IMR-90 (cell line): Measurements from ENCODE around the gene ANO10. TPM values are rescaled to one million over a fixed set of nuclear protein-coding genes. Genes with fewer than 3 reads are reported as not detected.
A peak's percentile ranks its signal among the peaks of the same experiment; 100 is the strongest.

ENCODE experiments used
- ATAC-seq: fragments of 200-7000 bp; cut with Tn5 transposase; 2 replicates; pipeline ENCODE4 v1.9.1; 2020; ENCODE audit warnings: low read depth, mild to moderate bottlenecking, moderate library complexity
- BruUV-seq: library from RNA; stranded (reverse); fragments of 400-500 nt; replicated peaks from 2 replicates; lab custom pipeline; 2021; lab: Mats Ljungman, UMichigan
- CTCF ChIA-PET: fragments of 300-600 bp; formaldehyde crosslinking; extraction: SDS; loops from one replicate; lab custom pipeline; 2021; ENCODE audit warnings: antibody characterized with exemption; lab: Yijun Ruan, JAX
- POLR2A ChIA-PET: fragments of 300-600 bp; sonication (Branson Sonifier 250); formaldehyde crosslinking; loops from one replicate; lab custom pipeline; 2022; ENCODE audit warnings: antibody characterized with exemption; ENCODE audit not compliant: unreplicated experiment; lab: Charles Lee
- DNase-seq: peaks from one replicate; pipeline ENCODE4 v3.0.0; 2013
- H2AFZ ChIP-seq: replicated peaks from 2 replicates; pipeline ENCODE3; 2013; ENCODE audit warnings: low read length, mild to moderate bottlenecking; ENCODE audit not compliant: poor library complexity
- H2AK5ac ChIP-seq: 2 replicates; pipeline ENCODE4 v1.6.1; 2013; ENCODE audit warnings: low read depth, low read length, inconsistent platforms
- H2AK9ac ChIP-seq: replicated peaks from 2 replicates; pipeline ENCODE3; 2013; ENCODE audit warnings: mild to moderate bottlenecking, low read depth, low read length, moderate library complexity; ENCODE audit not compliant: poor library complexity
- H2BK120ac ChIP-seq: 2 replicates; pipeline ENCODE4 v1.6.1; 2013; ENCODE audit warnings: low read depth, low read length, inconsistent platforms
- H2BK15ac ChIP-seq: 3 replicates; pipeline ENCODE4 v1.6.1; 2013; ENCODE audit warnings: low read depth, low read length, inconsistent platforms
- H2BK20ac ChIP-seq: 2 replicates; pipeline ENCODE4 v1.6.1; 2013; ENCODE audit warnings: low read depth, mild to moderate bottlenecking, inconsistent platforms, low read length, moderate library complexity
- H2BK5ac ChIP-seq: 2 replicates; pipeline ENCODE4 v1.6.1; 2013; ENCODE audit warnings: mild to moderate bottlenecking, low read depth, low read length, inconsistent platforms; ENCODE audit not compliant: poor library complexity, severe bottlenecking
- H3K14ac ChIP-seq: replicated peaks from 2 replicates; pipeline ENCODE4 v1.6.1; 2013; ENCODE audit warnings: low read depth, low read length, inconsistent platforms
- H3K18ac ChIP-seq: 2 replicates; pipeline ENCODE4 v1.6.1; 2013; ENCODE audit warnings: low read depth, low read length, control low read depth
- H3K23ac ChIP-seq: 2 replicates; pipeline ENCODE4 v1.6.1; 2013; ENCODE audit warnings: low read depth, low read length, inconsistent platforms
- H3K27ac ChIP-seq: 2 replicates; pipeline ENCODE4 v1.5.1; 2013; ENCODE audit warnings: mild to moderate bottlenecking, control low read depth, low read length; ENCODE audit not compliant: insufficient read depth
- H3K27me3 ChIP-seq: 2 replicates; pipeline ENCODE4 v1.6.1; 2013; ENCODE audit warnings: low read length; ENCODE audit not compliant: control insufficient read depth, insufficient read depth
- H3K36me3 ChIP-seq: 2 replicates; pipeline ENCODE4 v1.6.1; 2013; ENCODE audit warnings: low read length, mixed read lengths; ENCODE audit not compliant: control insufficient read depth, insufficient read depth
- H3K4ac ChIP-seq: 2 replicates; pipeline ENCODE4 v1.6.1; 2013; ENCODE audit warnings: low read depth, low read length, inconsistent platforms
- H3K4me1 ChIP-seq: 2 replicates; pipeline ENCODE4 v1.6.1; 2013; ENCODE audit warnings: low read length, mixed read lengths; ENCODE audit not compliant: control insufficient read depth, insufficient read depth
- H3K4me2 ChIP-seq: 2 replicates; pipeline ENCODE4 v1.6.1; 2013; ENCODE audit warnings: low read depth, mild to moderate bottlenecking, control low read depth, low read length, moderate library complexity
- H3K4me3 ChIP-seq: 2 replicates; pipeline ENCODE4 v1.5.1; 2013; ENCODE audit warnings: low read depth, mild to moderate bottlenecking, control low read depth, low read length, moderate library complexity; ENCODE audit not compliant: insufficient read depth
- H3K56ac ChIP-seq: 2 replicates; pipeline ENCODE4 v1.6.1; 2013; ENCODE audit warnings: low read length, inconsistent platforms; ENCODE audit not compliant: insufficient read depth; ENCODE audit errors: extremely low read depth
- H3K79me1 ChIP-seq, 2 experiments: 2 replicates each; pipeline ENCODE4 v1.6.1; 2013; ENCODE audit warnings: low read length in 2 of 2, inconsistent platforms in 1 of 2, low read depth in 1 of 2
- H3K9ac ChIP-seq: 2 replicates; pipeline ENCODE4 v1.6.1; 2013; ENCODE audit warnings: low read depth, low read length, control low read depth
- H3K9me1 ChIP-seq: 2 replicates; pipeline ENCODE4 v1.6.1; 2013; ENCODE audit warnings: low read length, inconsistent platforms; ENCODE audit not compliant: insufficient read depth
- H3K9me3 ChIP-seq: 2 replicates; pipeline ENCODE4 v1.6.1; 2013; ENCODE audit warnings: low read length; ENCODE audit not compliant: control insufficient read depth, insufficient read depth
- H4K20me1 ChIP-seq: 2 replicates; pipeline ENCODE4 v1.6.1; 2013; ENCODE audit warnings: low read length, inconsistent platforms; ENCODE audit not compliant: insufficient read depth
- H4K5ac ChIP-seq: 2 replicates; pipeline ENCODE4 v1.6.1; 2013; ENCODE audit warnings: mild to moderate bottlenecking, low read depth, low read length, control low read depth
- H4K8ac ChIP-seq, 2 experiments: 2 replicates each; pipeline ENCODE4 v1.6.1; 2013; ENCODE audit warnings: low read depth in 2 of 2, low read length in 2 of 2, control low read depth in 1 of 2, inconsistent platforms in 1 of 2
- H4K91ac ChIP-seq: 2 replicates; pipeline ENCODE4 v1.6.1; 2013; ENCODE audit warnings: low read depth, low read length, inconsistent platforms; ENCODE audit not compliant: insufficient read depth
- BHLHE40 ChIP-seq: fragments of 150-350 bp; IDR thresholded peaks from 2 replicates; pipeline ENCODE4 v1.6.1; 2016; ENCODE audit warnings: mild to moderate bottlenecking, low read depth, low read length
- CEBPB ChIP-seq: IDR thresholded peaks from 2 replicates; pipeline ENCODE4 v1.6.1; 2012; ENCODE audit warnings: low read depth, low read length, improper control_type of control experiment
- MAZ ChIP-seq: IDR thresholded peaks from 2 replicates; pipeline ENCODE4 v1.6.1; 2012; ENCODE audit warnings: low read depth, mild to moderate bottlenecking, low read length, improper control_type of control experiment, moderate library complexity, borderline replicate concordance
- MXI1 ChIP-seq: IDR thresholded peaks from 2 replicates; pipeline ENCODE4 v1.6.1; 2012; ENCODE audit warnings: low read depth, mild to moderate bottlenecking, low read length, moderate library complexity, borderline replicate concordance
- RFX5 ChIP-seq: IDR thresholded peaks from 2 replicates; pipeline ENCODE4 v1.8.0; 2012; ENCODE audit warnings: low read depth, mild to moderate bottlenecking, low read length, moderate library complexity
- WGBS, 2 experiments: methylation state at CpG; one replicate each; pipeline versions ENCODE4 v1.1.5 to v1.1.7; 2013; ENCODE audit warnings: missing lambda C conversion rate in 2 of 2; ENCODE audit not compliant: insufficient read length in 1 of 2; ENCODE audit errors: extremely low coverage in 2 of 2; 5-methylcytosine and 5-hydroxymethylcytosine counted together
- dilution Hi-C: fragments of 300-500 bp; cut with HindIII; formaldehyde crosslinking; loops from one replicate; pipeline ENCODE4 v1.14.3; 2018; ENCODE audit warnings: low sequenced_read_pairs; ENCODE audit not compliant: unreplicated experiment
- in situ Hi-C: fragments of 300-500 bp; cut with MboI; formaldehyde crosslinking; loops from 3 replicates; pipeline ENCODE4 v1.14.3; 2019; ENCODE audit warnings: low sequenced_read_pairs, inconsistent platforms, mixed read lengths
- intact Hi-C: fragments of 100-400 bp; cut with micrococcal nuclease; formaldehyde crosslinking; loops from 2 replicates; pipeline ENCODE4 v1.10.0; 2022
- polyA plus RNA-seq, 3 experiments: library from polyadenylated mRNA; depleted of rRNA; stranded (reverse); fragments of >200 nt; gene quantifications; 2 replicates each; pipeline ENCODE4 v1.2.3, GENCODE V29; 2012; ENCODE audit warnings: low replicate concordance in 1 of 3
- total RNA-seq: library from RNA; depleted of rRNA; stranded (reverse); fragments of >200 nt; gene quantifications from 2 replicates; pipeline ENCODE4 v1.2.3, GENCODE V29; 2012
- TF ChIP-seq, protein P1 (sequence below): fragments of 150-350 bp; IDR thresholded peaks from 2 replicates; pipeline ENCODE4 v1.6.1; 2016; ENCODE audit warnings: low read depth, mild to moderate bottlenecking, low read length, moderate library complexity, borderline replicate concordance

ANO10 gene
- total and polyA plus RNA-seq, 2 of the 4 experiments (the other 2 are of a cell fraction): 28.5 to 41.6 TPM

- BruUV-seq: no TSS peak
- Histone ChIP-seq H2BK15ac (no peak overlapping the region; the same call in 2 of the 3 replicates), H3K9me3 (no peaks in the 10 kb centered on the region), H4K91ac (no peak overlapping the region; the same call in 1 of the 2 replicates), H3K4ac (peak overlapping the region; percentile 16; the same call in 1 of the 2 replicates), H3K56ac (no peak overlapping the region), H2AK9ac (no peak overlapping the region), H3K4me1 (peaks cover 7% of the 10 kb centered on the region), H2BK5ac (peak overlapping the region; percentile 10), H4K5ac (peak overlapping the region; percentile 54), H3K23ac (no peak overlapping the region), H3K9me1 (peaks cover 3% of the 10 kb centered on the region), H3K27ac (no peak overlapping the region), H3K9ac (no peak overlapping the region), H2AFZ (no peak overlapping the region), H3K18ac (peak overlapping the region; percentile 69), H2BK20ac (no peak overlapping the region), H3K14ac (no peak overlapping the region), H2BK120ac (no peak overlapping the region; the same call in 1 of the 2 replicates), H4K8ac (0 out of 4 replicates have a peak overlapping the region, but pooled peaks of 1 of the 2 experiments have one; percentile 16), H2AK5ac (peak overlapping the region; percentile 13; the same call in 1 of the 2 replicates), H3K36me3 (peaks cover 4% of the 10 kb centered on the region), H4K20me1 (no peaks in the 10 kb centered on the region), H3K4me3 (no peak overlapping the region), H3K79me1 (peaks cover 4 to 6% of the 10 kb centered on the region in 2 experiments; a peak in 2 of 4 replicates), H3K4me2 (no peak overlapping the region), H3K27me3 (no peaks in the 10 kb centered on the region)
- dilution Hi-C loops (no loop called here), in situ Hi-C loops (loop anchor here (10.0 kb wide), 1 partner anchor 652 kb away; no protein-coding TSS in a partner anchor), intact Hi-C loops (loop anchor here (5.0 to 10.0 kb wide), 4 partner anchors 150 to 452 kb away; partner anchors contain the start of gene ABHD5)
- DNase-seq (no peak), ATAC-seq (no peak)
- TF ChIP-seq, protein P1, sequence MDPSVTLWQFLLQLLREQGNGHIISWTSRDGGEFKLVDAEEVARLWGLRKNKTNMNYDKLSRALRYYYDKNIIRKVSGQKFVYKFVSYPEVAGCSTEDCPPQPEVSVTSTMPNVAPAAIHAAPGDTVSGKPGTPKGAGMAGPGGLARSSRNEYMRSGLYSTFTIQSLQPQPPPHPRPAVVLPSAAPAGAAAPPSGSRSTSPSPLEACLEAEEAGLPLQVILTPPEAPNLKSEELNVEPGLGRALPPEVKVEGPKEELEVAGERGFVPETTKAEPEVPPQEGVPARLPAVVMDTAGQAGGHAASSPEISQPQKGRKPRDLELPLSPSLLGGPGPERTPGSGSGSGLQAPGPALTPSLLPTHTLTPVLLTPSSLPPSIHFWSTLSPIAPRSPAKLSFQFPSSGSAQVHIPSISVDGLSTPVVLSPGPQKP: no peak
- TF ChIP-seq MAZ (no peak), CEBPB (no peak), RFX5 (no peak), BHLHE40 (no peak), MXI1 (no peak)
- POLR2A ChIA-PET: no interaction called here
- no CpG with 5 or more reads among the region's 4 CpGs for WGBS, 2 experiments
- CTCF ChIA-PET: interaction anchor here (1.3 kb wide), 1 partner anchor 11 kb away, joined by 5 read pairs; no protein-coding TSS in a partner anchor
Measured at GRCh38 chr3:43542328-43543043, 79.3 kb downstream of the ANO10 start.
